Right hindlimb (tissue), 1 donor: ENCODE measurements around the gene PPP1R14B.

ENCODE experiments used
- DNase-seq: peaks from one replicate; pipeline ENCODE4 v3.0.0-alpha.2; 2018

Gene PPP1R14B

DNA sequence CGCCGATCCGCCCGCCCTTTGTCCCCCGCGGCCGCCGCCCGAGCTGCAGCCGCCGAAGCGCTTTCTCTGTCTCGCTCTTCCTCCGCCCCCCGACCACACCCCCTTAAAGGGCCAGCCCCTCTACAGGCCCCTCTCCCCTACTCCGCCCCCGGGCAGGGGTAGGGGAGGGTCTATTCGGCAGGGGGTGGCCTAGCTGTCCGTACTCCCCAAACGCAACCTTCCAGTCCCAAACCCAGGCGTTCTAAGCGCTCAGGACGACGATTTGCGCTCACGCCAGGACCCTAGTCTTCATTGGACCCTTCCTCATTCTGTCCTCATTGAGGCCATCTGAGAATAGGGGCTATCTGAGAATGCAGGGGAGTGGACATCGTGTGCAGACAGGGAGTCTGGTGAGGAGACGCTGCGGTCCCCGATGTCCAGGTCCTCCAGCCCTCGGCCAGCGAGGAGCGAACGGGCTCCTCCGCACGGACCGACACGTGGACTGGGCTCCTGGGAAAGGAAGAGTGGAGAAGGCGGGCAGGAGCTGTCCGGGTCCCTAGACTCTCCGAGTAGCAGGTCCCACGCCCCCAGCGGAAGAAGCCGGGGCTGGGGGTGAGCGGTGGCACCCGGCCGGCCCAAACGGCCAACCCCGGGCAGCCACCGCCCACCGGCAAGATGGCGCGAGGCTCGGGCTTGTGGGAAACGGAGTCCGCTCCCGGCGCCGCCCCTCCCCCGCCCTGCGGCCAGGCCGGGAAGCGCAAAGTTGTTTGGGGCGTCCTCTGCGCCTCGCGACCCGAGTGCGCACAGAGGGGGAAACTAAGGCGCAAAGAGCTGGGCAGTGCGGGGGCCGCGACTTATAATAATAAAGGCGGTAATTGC lies at the start of gene PPP1R14B:
TSS of gene PPP1R14B (minus strand) at position 73 of the 858 bp plus-strand sequence. CDS start 270 bp downstream, outside the sequence.
- peak; percentile 94 for DNase-seq

DNA sequence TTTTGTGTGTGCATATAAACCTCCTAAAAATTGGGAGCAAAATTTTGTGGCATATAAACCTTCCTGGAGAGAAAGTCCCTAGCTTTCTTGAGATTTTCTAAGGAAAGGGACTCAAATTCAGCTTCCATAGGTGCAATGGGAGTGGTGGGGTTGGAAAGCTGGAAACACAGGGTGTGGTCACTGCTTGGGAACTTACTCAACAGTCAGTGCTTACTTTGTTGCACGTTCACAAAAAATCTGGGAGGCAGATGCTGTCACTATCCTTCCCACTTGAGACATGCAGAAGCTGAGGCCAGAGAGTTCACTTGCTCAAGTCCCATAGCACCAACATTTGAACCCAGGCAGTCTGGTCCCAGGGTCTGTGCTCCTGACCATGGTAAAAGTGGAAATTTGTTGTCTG lies 49.5 kb upstream of the PPP1R14B start:
- DNase-seq: no peak

- no peak for DNase-seq
These were observed 49.0 kb upstream of the PPP1R14B start for GRCh38 chr11:64295760-64296159.

- no peak for DNase-seq
These were observed 48.0 kb upstream of the PPP1R14B start for GRCh38 chr11:64294774-64295173.

DNA sequence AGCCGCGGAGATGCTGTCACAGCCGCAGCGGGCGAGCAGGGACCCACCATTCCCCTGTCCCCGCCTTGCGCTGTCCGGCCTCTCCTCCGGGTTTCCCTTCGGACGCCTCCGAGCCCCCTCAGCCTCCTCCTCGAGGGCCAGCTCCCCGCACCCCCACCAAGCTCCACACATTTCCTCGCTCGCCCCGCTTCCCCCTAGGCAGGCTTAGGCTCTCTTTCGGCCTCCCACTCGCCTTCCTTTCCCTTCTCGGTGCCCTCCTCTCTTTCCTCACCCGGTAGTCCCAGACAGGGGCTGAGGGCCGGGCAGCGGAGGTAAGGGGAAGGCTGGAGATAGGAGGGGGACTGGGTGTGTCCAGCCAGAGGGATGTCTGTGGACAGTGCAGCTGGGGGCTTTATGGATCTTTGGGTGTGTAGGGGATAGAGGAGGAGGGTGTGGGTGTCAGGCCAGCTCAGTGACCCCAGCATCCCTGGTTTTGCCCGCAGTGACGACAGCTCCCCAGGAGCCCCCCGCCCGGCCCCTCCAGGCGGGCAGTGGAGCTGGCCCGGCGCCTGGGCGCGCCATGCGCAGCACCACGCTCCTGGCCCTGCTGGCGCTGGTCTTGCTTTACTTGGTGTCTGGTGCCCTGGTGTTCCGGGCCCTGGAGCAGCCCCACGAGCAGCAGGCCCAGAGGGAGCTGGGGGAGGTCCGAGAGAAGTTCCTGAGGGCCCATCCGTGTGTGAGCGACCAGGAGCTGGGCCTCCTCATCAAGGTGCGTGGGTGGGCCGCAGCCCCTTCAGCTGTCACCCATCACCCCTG lies 45.9 kb upstream of the PPP1R14B start:
- DNase-seq: no peak

DNA sequence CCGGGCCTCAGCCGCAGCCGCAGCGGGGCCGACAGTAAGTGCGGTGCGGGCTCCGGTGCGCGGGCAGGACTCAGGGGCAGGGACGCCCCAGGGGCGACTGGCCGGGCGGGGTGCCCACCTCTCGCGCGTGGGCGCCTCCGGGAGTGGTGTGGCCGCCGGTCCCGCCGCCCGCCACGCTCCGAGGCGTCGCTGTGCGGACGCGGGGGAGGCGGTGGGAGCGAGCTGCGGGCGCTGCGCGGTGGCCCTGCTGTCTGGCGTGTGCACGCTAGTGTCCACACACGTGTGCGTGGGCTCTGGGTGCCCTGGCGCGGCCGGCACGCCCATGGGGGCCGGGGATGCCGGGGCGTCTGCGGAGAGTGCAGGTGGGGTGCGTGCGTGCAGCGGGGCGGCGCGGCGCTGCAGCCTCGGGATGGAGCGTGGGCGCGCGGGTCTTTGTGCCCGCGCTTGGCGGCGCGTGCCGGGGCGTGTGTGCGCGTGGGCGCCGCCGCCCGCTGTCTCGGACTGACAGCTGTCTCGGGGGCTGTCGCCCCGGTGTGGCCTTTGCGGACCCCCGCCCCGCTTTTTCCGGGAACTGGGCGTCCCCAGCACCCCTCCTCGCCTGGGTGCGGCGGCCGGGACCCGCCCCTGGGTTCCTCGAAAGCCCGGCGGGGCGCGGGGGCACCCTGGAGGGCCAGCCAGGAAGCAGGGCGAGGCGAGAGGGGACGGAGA lies 45.2 kb upstream of the PPP1R14B start:
- DNase-seq: no peak

GRCh38 chr11:64291262-64291751 lies 44.6 kb upstream of the PPP1R14B start, which contains the start of gene KCNK4:
KCNK4 (plus strand) TSS chr11:64291302; CDS start chr11:64293019, 1,717 bp downstream.
- DNase-seq: no peak

- DNase-seq: no peak
These were observed 43.9 kb upstream of the PPP1R14B start for GRCh38 chr11:64290352-64291261.

GRCh38 chr11:64289002-64289564 lies 42.3 kb upstream of the PPP1R14B start:
- DNase-seq: no peak

GRCh38 chr11:64288353-64288750 lies 41.6 kb upstream of the PPP1R14B start:
- no peak for DNase-seq

DNA sequence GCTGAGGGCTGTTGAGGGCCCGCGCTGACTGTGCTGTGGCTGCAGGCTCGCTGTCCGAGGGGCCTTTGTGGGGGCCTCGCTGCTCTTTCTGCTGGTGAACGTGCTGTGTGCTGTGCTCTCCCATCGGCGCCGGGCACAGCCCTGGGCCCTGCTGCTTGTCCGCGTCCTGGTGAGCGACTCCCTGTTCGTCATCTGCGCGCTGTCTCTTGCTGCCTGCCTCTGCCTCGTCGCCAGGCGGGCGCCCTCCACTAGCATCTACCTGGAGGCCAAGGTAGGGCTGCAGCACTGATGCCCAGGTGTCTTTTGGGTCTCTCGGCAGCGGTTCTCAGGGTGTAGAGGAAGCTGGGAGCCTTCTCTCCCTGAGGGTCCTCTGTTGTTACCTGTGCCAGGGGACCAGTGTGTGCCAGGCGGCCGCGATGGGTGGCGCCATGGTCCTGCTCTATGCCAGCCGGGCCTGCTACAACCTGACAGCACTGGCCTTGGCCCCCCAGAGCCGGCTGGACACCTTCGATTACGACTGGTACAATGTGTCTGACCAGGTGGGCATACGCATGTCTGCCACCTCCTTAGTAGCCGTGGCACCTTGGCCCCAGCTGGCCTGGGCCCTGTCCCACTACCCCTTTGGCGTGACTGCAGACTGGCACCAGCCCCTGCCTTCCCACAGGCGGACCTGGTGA lies 41.1 kb upstream of the PPP1R14B start:
- no peak for DNase-seq

- no peak for DNase-seq
These were observed 40.0 kb upstream of the PPP1R14B start for GRCh38 chr11:64286801-64287159.

DNA sequence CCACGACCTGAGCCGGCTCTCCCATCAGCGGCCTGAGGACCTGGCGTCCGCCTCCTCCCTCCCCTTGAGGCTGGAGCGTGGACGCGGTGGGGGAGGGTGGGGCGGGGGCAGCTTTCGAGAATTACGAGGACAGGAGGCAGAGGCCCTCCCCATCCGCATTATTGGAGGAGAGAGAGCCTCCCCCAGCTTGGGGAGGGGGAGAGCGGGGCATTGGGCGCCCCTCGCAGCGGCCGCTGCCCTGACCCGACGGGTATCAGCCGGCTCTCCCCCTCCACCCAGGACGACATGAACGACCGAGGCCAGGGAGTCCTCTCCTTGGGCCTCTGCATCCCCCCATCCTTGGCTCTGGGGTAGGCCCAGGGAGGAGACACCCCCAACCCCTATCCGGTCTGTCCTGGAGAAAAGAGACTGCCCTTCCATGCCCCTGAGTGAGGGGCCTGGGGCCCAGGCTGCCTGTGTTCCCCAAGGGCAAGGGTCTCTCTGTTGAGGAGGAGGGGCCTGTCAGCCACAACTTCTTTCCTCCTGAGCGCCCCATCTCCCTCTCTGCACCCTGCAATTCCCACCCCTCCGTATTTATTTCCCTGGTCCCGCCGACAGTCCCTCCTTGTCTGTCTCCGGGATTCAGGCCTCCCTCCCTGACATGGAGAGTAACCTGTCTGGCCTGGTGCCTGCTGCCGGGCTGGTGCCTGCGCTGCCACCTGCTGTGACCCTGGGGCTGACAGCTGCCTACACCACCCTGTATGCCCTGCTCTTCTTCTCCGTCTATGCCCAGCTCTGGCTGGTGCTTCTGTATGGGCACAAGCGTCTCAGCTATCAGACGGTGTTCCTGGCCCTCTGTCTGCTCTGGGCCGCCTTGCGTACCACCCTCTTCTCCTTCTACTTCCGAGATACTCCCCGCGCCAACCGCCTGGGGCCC lies 39.4 kb upstream of the PPP1R14B start:
- DNase-seq: no peak

DNA sequence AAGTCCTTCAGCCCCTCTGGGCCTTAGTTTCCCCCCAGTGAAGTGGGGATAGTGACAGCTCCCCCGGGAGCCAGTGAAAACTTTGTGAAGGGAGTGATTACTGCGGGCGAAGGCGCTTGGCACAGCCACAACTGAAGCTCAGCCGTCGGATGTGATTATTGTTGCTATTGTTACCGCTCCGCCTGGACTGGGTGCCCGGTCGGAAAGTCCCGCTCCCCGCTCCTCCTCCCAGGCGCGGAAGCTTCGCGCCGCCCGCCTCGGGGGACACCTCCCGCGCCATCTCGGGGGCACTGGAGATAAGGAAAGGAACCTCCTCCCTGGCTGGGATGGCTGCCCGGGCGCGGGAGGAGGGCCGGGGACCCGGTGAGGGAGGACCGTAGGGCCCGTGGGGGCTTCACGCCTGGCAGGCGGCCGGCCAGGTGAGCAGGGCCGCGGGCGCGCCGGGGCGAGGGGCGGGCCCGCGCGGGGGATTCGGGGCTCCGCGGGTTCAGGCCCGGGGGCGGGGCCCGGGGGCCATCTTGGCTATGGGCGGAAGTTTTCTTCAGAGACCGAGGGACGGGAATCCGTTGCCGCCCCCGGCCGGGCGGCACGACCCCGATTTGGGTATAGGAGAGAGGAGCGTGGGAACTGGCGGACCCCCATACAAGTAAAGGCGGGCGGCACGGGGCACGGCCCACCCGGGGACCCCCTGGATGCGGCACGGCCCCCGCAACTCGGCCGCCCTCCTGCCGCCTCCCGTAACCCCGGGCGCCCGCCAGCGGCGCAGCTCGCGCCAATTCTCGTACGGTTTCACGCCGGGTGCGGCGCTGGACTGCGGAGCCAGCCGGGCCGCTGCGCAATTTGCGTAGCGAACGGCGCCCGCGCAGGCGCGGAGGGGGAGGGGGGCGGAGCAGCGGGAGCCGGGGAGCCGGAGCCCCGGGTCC lies 38.5 kb upstream of the PPP1R14B start, which contains the start of gene GPR137:
TSS of gene GPR137 (plus strand) at position 887 of the 923 bp plus-strand sequence. CDS start 677 bp downstream, outside the sequence.
- peak; percentile 92 for DNase-seq

GRCh38 chr11:64284048-64284961 lies 37.6 kb upstream of the PPP1R14B start, which contains the start of gene BAD:
BAD (minus strand) TSS chr11:64284665; CDS start chr11:64284368, 297 bp downstream.
- peak; percentile 97 for DNase-seq

DNA sequence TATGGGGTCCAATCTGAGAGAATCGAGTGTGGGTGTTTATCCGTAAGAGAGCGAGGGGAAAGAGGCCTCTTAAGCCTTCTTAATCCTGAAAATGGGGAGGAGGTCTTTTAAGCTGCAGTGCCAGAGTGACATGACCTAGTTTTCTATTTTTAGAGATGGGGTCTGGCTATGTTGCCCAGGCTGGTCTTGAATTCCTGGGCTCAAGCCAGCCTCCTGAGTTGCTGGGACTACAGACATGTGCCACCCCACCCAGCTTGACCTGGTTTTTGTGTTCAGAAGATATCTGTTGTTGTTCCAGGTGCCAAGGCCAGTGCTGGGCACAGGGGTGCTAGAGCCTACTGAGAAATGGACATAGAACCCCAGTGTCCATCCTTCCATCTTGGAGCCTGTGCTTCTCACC lies 36.3 kb upstream of the PPP1R14B start:
- no peak for DNase-seq
